Gastrocnemius medialis (tissue), 4 donors: ENCODE results near the gene LITAFD. TPM values are rescaled to one million over a fixed set of nuclear protein-coding genes. Genes with fewer than 3 reads are reported as not detected.

Experiments used
- ATAC-seq, 2 donors: fragments of 150-250 bp; one replicate each; pipeline ENCODE4 v1.9.1; 2016
- DNase-seq, 2 donors: peaks; one replicate each; pipeline ENCODE4 v3.0.0-alpha.2; 2019
- H3K27ac ChIP-seq, 4 donors: fragments of 200-600 bp; sonication (generic); 1 replicate in 1 of 4; 2 replicates in 3 of 4; pipeline ENCODE4 v1.5.1; 2016 to 2018; ENCODE audit warnings: mild to moderate bottlenecking in 2 of 4, moderate library complexity in 1 of 4
- H3K27me3 ChIP-seq, 3 donors: fragments of 200-600 bp; sonication (generic) in 2 of 3; 1 replicate in 1 of 3; 2 replicates in 2 of 3; pipeline versions ENCODE4 v1.5.1 to v1.6.0; 2016 to 2019; ENCODE audit warnings: mild to moderate bottlenecking in 1 of 3, moderate library complexity in 1 of 3
- H3K36me3 ChIP-seq, 2 donors: fragments of 200-600 bp; sonication (generic) in 1 of 2; one replicate each; pipeline ENCODE4 v1.5.1; 2017 to 2018
- H3K4me1 ChIP-seq, 2 donors: fragments of 200-600 bp; sonication (generic) in 1 of 2; one replicate each; pipeline ENCODE4 v1.5.1; 2016 to 2017; ENCODE audit warnings: mild to moderate bottlenecking in 2 of 2
- H3K4me3 ChIP-seq, 4 donors: fragments of 200-600 bp; sonication (generic) in 3 of 4; 1 replicate in 1 of 4; 2 replicates in 3 of 4; pipeline ENCODE4 v1.5.1; 2016 to 2019; ENCODE audit warnings: mild to moderate bottlenecking in 2 of 4
- H3K9me3 ChIP-seq, 3 donors: fragments of 200-600 bp; sonication (generic) in 2 of 3; 1 replicate in 1 of 3; 2 replicates in 2 of 3; pipeline ENCODE4 v1.5.1; 2016 to 2019
- POLR2A ChIP-seq, 2 donors: fragments of 450-650 bp; IDR thresholded peaks; one replicate each; pipeline ENCODE4 v1.6.1; 2017; ENCODE audit warnings: antibody characterized with exemption in 2 of 2, mild to moderate bottlenecking in 2 of 2, moderate library complexity in 2 of 2
- in situ Hi-C, 4 donors: fragments of 200-750 bp; cut with MboI; loops; one replicate each; pipeline versions ENCODE4 v1.15.0 to v1.8.0; 2017; ENCODE audit warnings: low sequenced_read_pairs in 4 of 4
- intact Hi-C: fragments of 100-400 bp; cut with DNase I; formaldehyde crosslinking; loops from one replicate; pipeline ENCODE4 v1.15.1; 2023; ENCODE audit warnings: low total_unique reads
- total RNA-seq, 4 donors: library from RNA; depleted of rRNA; stranded (reverse); fragments of >200 nt; gene quantifications; one replicate each; pipeline versions ENCODE4 v1.1.0 to v1.2.3, GENCODE V29; 2016
- TF ChIP-seq, protein P1 (sequence below), 5 experiments: fragments of 450-650 bp in 3 of 5; fragments of 200-600 bp in 2 of 5; sonication (generic) in 2 of 5; IDR thresholded peaks in 4 of 5; conservative IDR thresholded peaks in 1 of 5; 1 replicate in 4 of 5; 2 replicates in 1 of 5; pipeline ENCODE4 v1.5.1; 2016 to 2019; ENCODE audit warnings: antibody characterized with exemption in 5 of 5, mild to moderate bottlenecking in 3 of 5, moderate library complexity in 3 of 5

LITAFD gene
- total RNA-seq, 4 donors from 2014 or later, result not detected

DNA sequence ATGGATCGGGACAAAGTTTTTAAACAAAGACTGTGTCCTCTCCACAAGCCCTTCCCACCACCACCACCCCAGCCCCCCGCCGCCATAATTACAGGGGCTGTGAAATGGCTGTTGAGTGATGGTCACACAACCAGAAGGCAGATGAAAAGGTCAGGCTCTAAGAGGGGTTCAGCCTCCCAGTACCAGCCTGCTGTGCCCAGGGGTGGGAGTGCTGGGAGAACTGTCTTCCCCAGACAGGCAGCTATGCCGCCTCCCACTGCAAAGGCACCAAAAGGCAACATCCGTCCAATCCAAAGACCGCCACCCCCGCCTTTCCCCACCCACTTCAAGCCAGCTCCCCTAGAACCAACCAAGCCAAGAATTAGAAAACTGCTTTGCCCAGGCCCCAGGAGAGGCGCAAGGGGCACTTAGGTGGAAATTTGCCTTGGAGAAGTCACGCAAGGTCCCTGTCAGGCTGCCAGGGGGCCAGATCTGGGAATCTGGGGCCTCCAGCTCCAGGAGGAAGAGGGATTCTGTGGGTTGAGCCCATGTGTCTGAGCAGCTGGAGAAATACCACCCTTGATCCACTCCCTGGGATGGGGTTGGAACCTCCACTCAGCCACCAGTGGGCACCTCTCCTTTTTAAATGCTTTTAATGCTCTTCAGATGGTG is 27.7 kb upstream of the LITAFD start:
- Histone ChIP-seq H3K27me3 (no peaks in the 10 kb centered on the region), H3K9me3 (no peaks in the 10 kb centered on the region), H3K4me1 (peaks cover 3 to 6% of the 10 kb centered on the region in 2 donors), H3K36me3 (peaks cover 0 to 55% of the 10 kb centered on the region in 2 donors), H3K4me3 (no peak overlapping the region), H3K27ac (peak overlapping the region in 3 of 4 donors; percentile 18 to 38 (median 25))
- intact Hi-C loops (no loop called here), in situ Hi-C loops (loop anchor here in 1 of 4 donors (10.0 kb wide), 1 partner anchor 50 kb away; no protein-coding TSS in a partner anchor)
- TF ChIP-seq, protein P1, sequence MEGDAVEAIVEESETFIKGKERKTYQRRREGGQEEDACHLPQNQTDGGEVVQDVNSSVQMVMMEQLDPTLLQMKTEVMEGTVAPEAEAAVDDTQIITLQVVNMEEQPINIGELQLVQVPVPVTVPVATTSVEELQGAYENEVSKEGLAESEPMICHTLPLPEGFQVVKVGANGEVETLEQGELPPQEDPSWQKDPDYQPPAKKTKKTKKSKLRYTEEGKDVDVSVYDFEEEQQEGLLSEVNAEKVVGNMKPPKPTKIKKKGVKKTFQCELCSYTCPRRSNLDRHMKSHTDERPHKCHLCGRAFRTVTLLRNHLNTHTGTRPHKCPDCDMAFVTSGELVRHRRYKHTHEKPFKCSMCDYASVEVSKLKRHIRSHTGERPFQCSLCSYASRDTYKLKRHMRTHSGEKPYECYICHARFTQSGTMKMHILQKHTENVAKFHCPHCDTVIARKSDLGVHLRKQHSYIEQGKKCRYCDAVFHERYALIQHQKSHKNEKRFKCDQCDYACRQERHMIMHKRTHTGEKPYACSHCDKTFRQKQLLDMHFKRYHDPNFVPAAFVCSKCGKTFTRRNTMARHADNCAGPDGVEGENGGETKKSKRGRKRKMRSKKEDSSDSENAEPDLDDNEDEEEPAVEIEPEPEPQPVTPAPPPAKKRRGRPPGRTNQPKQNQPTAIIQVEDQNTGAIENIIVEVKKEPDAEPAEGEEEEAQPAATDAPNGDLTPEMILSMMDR (IDR thresholded peaks at IDR 0.05 in 4 of 5, conservative IDR thresholded peaks at IDR 0.05 in 1 of 5), result no peak
- DNase-seq (no peak), ATAC-seq (no peak)

DNA sequence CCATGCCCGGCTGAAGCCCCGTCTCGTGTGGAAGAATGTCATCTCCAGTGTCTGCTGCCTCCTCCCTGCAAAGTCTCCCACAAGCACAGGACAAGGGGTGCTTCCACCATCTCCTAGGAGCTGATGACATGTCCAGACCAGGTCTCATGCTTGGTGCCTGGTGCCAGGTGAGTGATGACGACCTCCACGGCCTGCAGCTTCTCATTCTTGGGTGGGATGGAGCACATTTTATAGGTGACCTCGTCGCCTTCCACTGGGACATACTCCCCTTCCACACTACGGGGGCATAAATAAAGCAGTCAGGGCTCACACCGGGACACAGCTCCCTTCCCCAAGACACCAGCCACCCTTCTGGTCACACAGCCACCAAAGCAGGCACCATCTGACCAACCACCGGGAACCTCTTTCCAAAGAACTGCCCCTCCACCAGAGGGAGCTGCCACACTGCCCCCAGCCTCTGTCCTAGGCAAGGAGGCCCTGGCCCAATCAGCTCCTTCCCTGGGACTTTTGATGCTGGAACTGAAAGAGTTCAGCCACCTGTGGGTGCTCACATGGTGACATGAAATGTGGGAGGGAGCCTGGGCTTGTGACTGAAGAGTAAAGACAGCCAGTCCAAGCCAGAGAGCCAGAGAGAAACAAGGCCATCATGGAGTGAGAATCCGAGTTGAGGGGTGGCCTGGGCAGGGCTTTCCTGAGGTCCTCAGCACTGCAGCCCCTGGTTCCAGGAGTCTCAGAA is 26.9 kb upstream of the LITAFD start:
- Histone ChIP-seq H3K36me3 (peaks cover 0 to 47% of the 10 kb centered on the region in 2 donors), H3K27me3 (no peaks in the 10 kb centered on the region), H3K27ac (peak overlapping the region in 1 of 4 donors; percentile 25), H3K9me3 (no peaks in the 10 kb centered on the region), H3K4me3 (no peak overlapping the region), H3K4me1 (peaks cover 0 to 11% of the 10 kb centered on the region in 2 donors)
- in situ Hi-C loops, result loop anchor here in 1 of 4 donors (10.0 kb wide), 1 partner anchor 50 kb away; no protein-coding TSS in a partner anchor
- intact Hi-C loops, result no loop called here
- DNase-seq, result no peak
- TF ChIP-seq, protein P1 (IDR thresholded peaks at IDR 0.05 in 4 of 5, conservative IDR thresholded peaks at IDR 0.05 in 1 of 5), result no peak
- no peak for TF ChIP-seq POLR2A (IDR thresholded peaks at IDR 0.05)
- ATAC-seq, result no peak

DNA sequence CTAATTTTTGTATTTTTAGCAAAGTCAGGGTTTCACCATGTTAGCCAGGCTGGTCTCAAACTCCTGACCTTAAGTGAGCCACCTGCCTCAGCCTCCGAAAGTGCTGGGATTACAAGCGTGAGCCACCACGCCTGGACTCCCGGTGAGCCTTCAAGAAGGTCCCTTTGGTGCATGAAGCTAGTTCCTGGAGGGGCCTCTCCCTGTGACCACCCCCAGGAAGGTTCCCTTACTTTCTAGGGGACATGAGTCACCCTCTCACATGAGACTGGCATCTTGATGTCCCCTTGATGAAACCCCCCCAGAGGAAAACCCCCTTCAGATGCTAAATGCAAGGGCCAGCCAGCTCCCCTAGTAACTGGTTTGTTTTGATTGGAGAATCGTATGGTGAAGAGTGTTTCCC is 26.2 kb upstream of the LITAFD start:
- no peaks in the 10 kb centered on the region for H3K9me3 ChIP-seq
- H3K27ac ChIP-seq, result no peak overlapping the region
- no peak for TF ChIP-seq POLR2A (IDR thresholded peaks at IDR 0.05)
- TF ChIP-seq, protein P1 (IDR thresholded peaks at IDR 0.05 in 4 of 5, conservative IDR thresholded peaks at IDR 0.05 in 1 of 5), result no peak
- peaks cover 0 to 45% of the 10 kb centered on the region in 2 donors for H3K36me3 ChIP-seq
- in situ Hi-C loops, result loop anchor here in 1 of 4 donors (10.0 kb wide), 1 partner anchor 51 kb away; no protein-coding TSS in a partner anchor
- H3K4me3 ChIP-seq, result no peak overlapping the region
- H3K4me1 ChIP-seq, result peaks cover 0 to 7% of the 10 kb centered on the region in 2 donors
- intact Hi-C loops, result no loop called here
- ATAC-seq (no peak), DNase-seq (no peak)
- no peaks in the 10 kb centered on the region for H3K27me3 ChIP-seq

DNA sequence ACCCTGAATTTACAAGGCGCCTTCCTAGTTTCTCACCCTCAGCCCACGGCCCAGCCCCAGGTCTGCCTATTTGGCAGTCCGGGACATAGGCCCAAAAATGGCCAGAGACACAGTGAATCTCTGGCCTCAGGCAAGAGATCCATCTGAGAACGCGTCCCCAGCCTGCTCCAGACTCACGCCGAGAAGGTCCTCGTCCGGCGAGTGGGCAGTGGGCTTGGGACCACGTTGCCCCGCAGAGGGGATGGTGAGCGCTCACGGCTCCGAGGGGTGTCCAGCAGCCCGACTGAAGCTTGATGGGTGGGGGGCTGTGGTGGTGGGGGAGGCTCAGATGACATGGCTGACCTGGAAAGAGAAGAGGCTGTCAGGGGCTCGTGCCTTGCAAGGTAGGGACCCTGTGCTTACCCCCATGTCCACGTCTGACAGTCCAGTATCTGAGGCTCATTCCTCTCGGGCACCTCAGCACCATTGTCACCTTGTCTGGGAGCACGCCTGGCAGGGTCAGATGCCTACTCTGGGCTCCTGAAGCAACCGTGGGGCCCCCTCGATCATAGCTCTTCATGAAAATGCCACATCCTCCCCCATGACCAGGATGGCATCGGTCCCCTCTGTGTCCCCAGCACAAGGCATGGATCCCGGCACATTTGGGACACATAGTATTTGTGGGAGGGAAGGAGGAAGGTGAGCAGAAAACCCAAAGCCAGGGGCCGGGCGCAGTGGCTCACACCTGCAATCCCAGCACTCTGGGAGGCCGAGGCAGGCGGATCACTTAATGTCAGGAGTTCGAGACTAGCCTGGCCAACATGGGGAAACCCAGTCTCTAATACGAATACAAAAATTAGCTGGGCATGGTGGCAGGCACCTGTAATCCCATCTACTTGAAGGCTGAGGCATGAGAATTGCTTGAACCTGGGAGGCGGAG is 22.9 kb upstream of the LITAFD start:
- ATAC-seq (no peak), DNase-seq (peak in 1 of 2 donors; percentile 1)
- Histone ChIP-seq H3K4me3 (no peak overlapping the region), H3K9me3 (no peaks in the 10 kb centered on the region), H3K4me1 (peaks cover 0 to 20% of the 10 kb centered on the region in 2 donors), H3K27me3 (no peaks in the 10 kb centered on the region), H3K36me3 (peaks cover 0 to 29% of the 10 kb centered on the region in 2 donors), H3K27ac (peak overlapping the region; percentile 49 to 74 (median 60))
- intact Hi-C loops, result no loop called here
- TF ChIP-seq, protein P1 (IDR thresholded peaks at IDR 0.05 in 4 of 5, conservative IDR thresholded peaks at IDR 0.05 in 1 of 5), result no peak
- TF ChIP-seq POLR2A (IDR thresholded peaks at IDR 0.05), result no peak
- in situ Hi-C loops, result loop anchor here in 1 of 4 donors (10.0 kb wide), 1 partner anchor 54 kb away; no protein-coding TSS in a partner anchor
